H9 (cell line): ENCODE measurements around the gene RRP15. TPM values are rescaled to one million over a fixed set of nuclear protein-coding genes. Genes with fewer than 3 reads are reported as not detected.

Experiments used
- DNase-seq: peaks from one replicate; pipeline ENCODE4 v3.0.0-alpha.2; 2017
- H2AFZ ChIP-seq: one replicate; pipeline ENCODE4 v1.6.1; 2013; ENCODE audit warnings: mild to moderate bottlenecking, low read length, control low read depth, moderate library complexity
- H2AK5ac ChIP-seq: 2 replicates; pipeline ENCODE4 v1.6.1; 2013; ENCODE audit warnings: low read length, control low read depth, mixed read lengths; ENCODE audit not compliant: insufficient read length
- H2BK120ac ChIP-seq: one replicate; pipeline ENCODE4 v1.6.1; 2013; ENCODE audit warnings: low read depth, mild to moderate bottlenecking, low read length, control low read depth, inconsistent platforms; ENCODE audit not compliant: poor library complexity, severe bottlenecking
- H2BK12ac ChIP-seq: 2 replicates; pipeline ENCODE4 v1.6.1; 2013; ENCODE audit warnings: low read length, control low read depth, mixed read lengths, low read depth; ENCODE audit not compliant: insufficient read length
- H2BK15ac ChIP-seq: 2 replicates; pipeline ENCODE4 v1.6.1; 2013; ENCODE audit warnings: low read depth, low read length, control low read depth
- H2BK20ac ChIP-seq: one replicate; pipeline ENCODE4 v1.6.1; 2013; ENCODE audit warnings: low read depth, mild to moderate bottlenecking, low read length, control low read depth, inconsistent platforms; ENCODE audit not compliant: poor library complexity, severe bottlenecking
- H2BK5ac ChIP-seq: 2 replicates; pipeline ENCODE4 v1.6.1; 2013; ENCODE audit warnings: low read length, control low read depth, mixed read lengths; ENCODE audit not compliant: insufficient read length
- H3K14ac ChIP-seq: 2 replicates; pipeline ENCODE4 v1.6.1; 2013; ENCODE audit warnings: low read length, control low read depth; ENCODE audit not compliant: insufficient read depth
- H3K18ac ChIP-seq: 2 replicates; pipeline ENCODE4 v1.6.1; 2013; ENCODE audit warnings: low read depth, mild to moderate bottlenecking, mixed read lengths, low read length, control low read depth; ENCODE audit not compliant: insufficient read length
- H3K23ac ChIP-seq: 2 replicates; pipeline ENCODE4 v1.6.1; 2013; ENCODE audit warnings: low read length, control low read depth, mixed read lengths, low read depth; ENCODE audit not compliant: insufficient read length
- H3K23me2 ChIP-seq: 2 replicates; pipeline ENCODE4 v1.6.1; 2013; ENCODE audit warnings: low read depth, mild to moderate bottlenecking, mixed read lengths, low read length, control low read depth; ENCODE audit not compliant: insufficient read length, poor library complexity, severe bottlenecking
- H3K27ac ChIP-seq: 2 replicates; pipeline ENCODE4 v1.5.1; 2013; ENCODE audit warnings: low read length, control low read depth, mixed read lengths, low read depth; ENCODE audit not compliant: insufficient read length
- H3K27me3 ChIP-seq: 2 replicates; pipeline ENCODE4 v1.6.1; 2013; ENCODE audit warnings: low read length, control low read depth, inconsistent platforms; ENCODE audit not compliant: insufficient read depth
- H3K4ac ChIP-seq: 2 replicates; pipeline ENCODE4 v1.6.1; 2013; ENCODE audit warnings: low read depth, mild to moderate bottlenecking, control low read depth, inconsistent platforms, low read length, moderate library complexity
- H3K4me1 ChIP-seq: 2 replicates; pipeline ENCODE4 v1.6.1; 2013; ENCODE audit warnings: low read length, control low read depth, inconsistent platforms; ENCODE audit not compliant: insufficient read depth
- H3K4me2 ChIP-seq: 2 replicates; pipeline ENCODE4 v1.6.1; 2013; ENCODE audit warnings: low read length, control low read depth, mixed read lengths; ENCODE audit not compliant: insufficient read length, insufficient read depth
- H3K56ac ChIP-seq: 2 replicates; pipeline ENCODE4 v1.6.1; 2013; ENCODE audit warnings: low read depth, mild to moderate bottlenecking, mixed read lengths, low read length, control low read depth; ENCODE audit not compliant: insufficient read length
- H3K79me1 ChIP-seq: 2 replicates; pipeline ENCODE4 v1.6.1; 2013; ENCODE audit warnings: low read depth, mild to moderate bottlenecking, moderate library complexity, low read length, control low read depth, inconsistent platforms; ENCODE audit not compliant: insufficient read depth, poor library complexity, severe bottlenecking
- H3K79me2 ChIP-seq: 2 replicates; pipeline ENCODE4 v1.6.1; 2013; ENCODE audit warnings: low read length, control low read depth, inconsistent platforms; ENCODE audit not compliant: insufficient read depth
- H3K9ac ChIP-seq: 2 replicates; pipeline ENCODE4 v1.6.1; 2013; ENCODE audit warnings: low read length, control low read depth, mixed read lengths; ENCODE audit not compliant: insufficient read length; ENCODE audit errors: extremely low read depth
- H3K9me3 ChIP-seq: one replicate; pipeline ENCODE4 v1.6.1; 2013; ENCODE audit warnings: low read depth, low read length, inconsistent platforms; ENCODE audit not compliant: control insufficient read depth
- H3T11ph ChIP-seq: one replicate; pipeline ENCODE4 v1.6.1; 2013; ENCODE audit warnings: mild to moderate bottlenecking, low read length, control low read depth, inconsistent platforms
- H4K20me1 ChIP-seq: one replicate; pipeline ENCODE4 v1.6.1; 2013; ENCODE audit not compliant: control insufficient read depth, insufficient read length, insufficient read depth
- H4K5ac ChIP-seq: 2 replicates; pipeline ENCODE4 v1.6.1; 2013; ENCODE audit warnings: low read depth, mild to moderate bottlenecking, mixed read lengths, low read length, control low read depth; ENCODE audit not compliant: insufficient read length
- H4K8ac ChIP-seq: replicated peaks from 2 replicates; pipeline ENCODE4 v1.6.1; 2013; ENCODE audit warnings: low read length, control low read depth, mixed read lengths, low read depth; ENCODE audit not compliant: insufficient read length
- H4K91ac ChIP-seq: 2 replicates; pipeline ENCODE4 v1.6.1; 2013; ENCODE audit warnings: low read depth, mild to moderate bottlenecking, moderate library complexity, mixed read lengths, low read length, control low read depth; ENCODE audit not compliant: insufficient read length
- H3K27ac Mint-ChIP-seq, 3 experiments: 2 replicates in 2 of 3; 3 replicates in 1 of 3; pipeline ENCODE4 v1.8.0; 2020 to 2021; ENCODE audit warnings: mixed read lengths in 3 of 3, mild to moderate bottlenecking in 1 of 3, moderate library complexity in 1 of 3
- H3K27me3 Mint-ChIP-seq: 2 replicates; pipeline ENCODE4 v1.8.0; 2021; ENCODE audit warnings: low read depth, mild to moderate bottlenecking, moderate library complexity, mixed read lengths
- H3K36me3 Mint-ChIP-seq, 3 experiments: 2 replicates in 2 of 3; 3 replicates in 1 of 3; pipeline ENCODE4 v1.8.0; 2020 to 2021; ENCODE audit warnings: low read depth in 3 of 3, mixed read lengths in 3 of 3; ENCODE audit not compliant: insufficient read depth in 1 of 3
- H3K4me1 Mint-ChIP-seq, 2 experiments: 2 replicates each; pipeline ENCODE4 v1.8.0; 2020; ENCODE audit warnings: mixed read lengths in 2 of 2
- H3K4me3 Mint-ChIP-seq, 2 experiments: 2 replicates in 1 of 2; 3 replicates in 1 of 2; pipeline ENCODE4 v1.8.0; 2020 to 2021; ENCODE audit warnings: mild to moderate bottlenecking in 2 of 2, mixed read lengths in 2 of 2, moderate library complexity in 1 of 2
- H3K9me3 Mint-ChIP-seq, 2 experiments: 2 replicates in 1 of 2; 3 replicates in 1 of 2; pipeline ENCODE4 v1.8.0; 2020; ENCODE audit warnings: mild to moderate bottlenecking in 2 of 2, mixed read lengths in 2 of 2, moderate library complexity in 1 of 2
- WGBS: extraction: QIAGEN DNeasy Blood & Tissue Kit; methylation state at CpG from one replicate; pipeline ENCODE4 v1.1.7; 2013; ENCODE audit warnings: missing lambda C conversion rate, low lambda C conversion rate, mixed read lengths; ENCODE audit not compliant: insufficient read length; ENCODE audit errors: extremely low coverage; 5-methylcytosine and 5-hydroxymethylcytosine counted together
- total RNA-seq: library from RNA; stranded (reverse); gene quantifications from 2 replicates; pipeline ENCODE4 v1.2.1, GENCODE V29; 2021
- TF ChIP-seq, protein P1 (sequence below): fragments of 200-600 bp; sonication (generic); conservative IDR thresholded peaks from 3 replicates; pipeline ENCODE4 v1.8.0; 2021; ENCODE audit warnings: antibody characterized with exemption, mild to moderate bottlenecking

The RRP15 gene
- total RNA-seq, 1 experiment from 2014 or later: 48.7 TPM

DNA sequence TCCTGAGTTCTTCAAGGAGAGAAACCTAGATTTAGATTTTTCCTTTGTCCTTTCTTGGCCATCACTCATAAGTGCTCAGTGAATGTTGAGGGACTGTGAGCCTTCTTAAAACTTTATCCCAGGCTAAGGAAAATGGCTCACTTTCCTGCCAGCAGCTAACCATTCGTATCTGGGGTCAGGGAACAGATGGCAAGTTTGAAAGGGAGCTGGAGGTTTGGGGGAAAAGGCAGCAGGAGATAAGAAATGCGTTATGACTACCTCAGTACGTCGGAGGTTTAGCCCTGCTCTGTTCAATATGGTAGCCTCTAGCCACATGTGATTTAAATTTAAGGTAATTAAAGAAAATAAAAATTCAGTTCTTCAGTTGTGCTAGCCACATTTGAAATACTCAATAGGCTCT is 13.3 kb downstream of the RRP15 start:
- no peak overlapping the region for H4K91ac ChIP-seq
- no peak overlapping the region for H2AFZ ChIP-seq
- no peak overlapping the region for H3K4me2 ChIP-seq
- no peaks in the 10 kb centered on the region for H3K23me2 ChIP-seq
- H3K23ac ChIP-seq: peak overlapping the region; percentile 76
- no peaks in the 10 kb centered on the region for H3K27me3 ChIP-seq
- H2BK5ac ChIP-seq: no peak overlapping the region
- no peaks in the 10 kb centered on the region for H3K9me3 Mint-ChIP-seq
- DNase-seq: no peak
- H3K27ac ChIP-seq: peak overlapping the region; percentile 25
- peak overlapping the region; percentile 64 for H2BK20ac ChIP-seq
- TF ChIP-seq, protein P1, sequence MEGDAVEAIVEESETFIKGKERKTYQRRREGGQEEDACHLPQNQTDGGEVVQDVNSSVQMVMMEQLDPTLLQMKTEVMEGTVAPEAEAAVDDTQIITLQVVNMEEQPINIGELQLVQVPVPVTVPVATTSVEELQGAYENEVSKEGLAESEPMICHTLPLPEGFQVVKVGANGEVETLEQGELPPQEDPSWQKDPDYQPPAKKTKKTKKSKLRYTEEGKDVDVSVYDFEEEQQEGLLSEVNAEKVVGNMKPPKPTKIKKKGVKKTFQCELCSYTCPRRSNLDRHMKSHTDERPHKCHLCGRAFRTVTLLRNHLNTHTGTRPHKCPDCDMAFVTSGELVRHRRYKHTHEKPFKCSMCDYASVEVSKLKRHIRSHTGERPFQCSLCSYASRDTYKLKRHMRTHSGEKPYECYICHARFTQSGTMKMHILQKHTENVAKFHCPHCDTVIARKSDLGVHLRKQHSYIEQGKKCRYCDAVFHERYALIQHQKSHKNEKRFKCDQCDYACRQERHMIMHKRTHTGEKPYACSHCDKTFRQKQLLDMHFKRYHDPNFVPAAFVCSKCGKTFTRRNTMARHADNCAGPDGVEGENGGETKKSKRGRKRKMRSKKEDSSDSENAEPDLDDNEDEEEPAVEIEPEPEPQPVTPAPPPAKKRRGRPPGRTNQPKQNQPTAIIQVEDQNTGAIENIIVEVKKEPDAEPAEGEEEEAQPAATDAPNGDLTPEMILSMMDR: no peak
- H3K27me3 Mint-ChIP-seq: no peaks in the 10 kb centered on the region
- H3K27ac Mint-ChIP-seq: peak overlapping the region; percentile 85 to 95 (median 88)
- no peak overlapping the region for H3K18ac ChIP-seq
- peaks cover 5% of the 10 kb centered on the region; the same call in 1 of the 2 replicates for H3K4me1 ChIP-seq
- H2BK12ac ChIP-seq: no peak overlapping the region
- H3K4me3 Mint-ChIP-seq: no peak overlapping the region
- H3K14ac ChIP-seq: no peak overlapping the region
- no peaks in the 10 kb centered on the region for H4K20me1 ChIP-seq
- peaks cover 10 to 18% (median 18%) of the 10 kb centered on the region in 3 experiments for H3K36me3 Mint-ChIP-seq
- no peaks in the 10 kb centered on the region for H3K79me2 ChIP-seq
- H3K4me1 Mint-ChIP-seq: peaks cover 80 to 84% of the 10 kb centered on the region in 2 experiments
- H2AK5ac ChIP-seq: no peak overlapping the region
- H3K9me3 ChIP-seq: no peaks in the 10 kb centered on the region
- H3K56ac ChIP-seq: no peak overlapping the region
- no peak overlapping the region for H3K9ac ChIP-seq
- no peaks in the 10 kb centered on the region for H3K79me1 ChIP-seq
- no CpG with 5 or more reads among the region's 4 CpGs for WGBS
- H4K8ac ChIP-seq: no peak overlapping the region
- no peak overlapping the region for H2BK120ac ChIP-seq
- no peak overlapping the region for H2BK15ac ChIP-seq
- H3K4ac ChIP-seq: no peak overlapping the region
- no peak overlapping the region for H3T11ph ChIP-seq
- no peak overlapping the region for H4K5ac ChIP-seq
